Astrocyte of the spinal cord (primary cell): Measurements from ENCODE around the gene CD52.
"Not testable (repeated sequence)": the region's sequence is repeated elsewhere in the genome, so short reads cannot be mapped to it uniquely, and the experiment has no call there.

Experiments
- DNase-seq: peaks from one replicate; pipeline ENCODE4 v3.0.0; 2011; ENCODE audit warnings: low read depth, low spot score
- H3K4me3 ChIP-seq: 2 replicates; pipeline ENCODE4 v1.5.1; 2011; ENCODE audit warnings: low read depth, mild to moderate bottlenecking, low read length, moderate library complexity
- in situ Hi-C: cut with HindIII; loops from 2 replicates; pipeline ENCODE4 v1.10.0; 2017; ENCODE audit warnings: low sequenced_read_pairs
- TF ChIP-seq, protein P1 (sequence below): IDR thresholded peaks from 2 replicates; pipeline ENCODE4 v1.5.1; 2012; ENCODE audit warnings: low read depth, mild to moderate bottlenecking, low read length, inconsistent platforms

The CD52 gene

DNA sequence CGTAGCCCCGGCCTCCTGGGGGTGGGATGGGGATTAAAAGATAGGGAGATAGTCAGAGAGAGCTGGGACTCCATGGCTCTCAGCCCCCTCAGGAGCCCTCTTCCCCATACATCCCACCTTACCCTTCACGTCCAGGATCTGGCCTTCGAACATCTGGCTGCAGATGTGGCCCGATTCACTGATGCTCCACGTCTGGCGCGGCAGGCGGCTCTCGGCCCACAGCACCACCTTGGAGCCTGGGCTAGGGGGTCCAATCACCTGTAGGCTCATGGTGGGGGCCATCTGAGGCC is 4.2 kb downstream of the CD52 start:
- no peak overlapping the region for H3K4me3 ChIP-seq
- in situ Hi-C loops = no loop called here
- TF ChIP-seq, protein P1, sequence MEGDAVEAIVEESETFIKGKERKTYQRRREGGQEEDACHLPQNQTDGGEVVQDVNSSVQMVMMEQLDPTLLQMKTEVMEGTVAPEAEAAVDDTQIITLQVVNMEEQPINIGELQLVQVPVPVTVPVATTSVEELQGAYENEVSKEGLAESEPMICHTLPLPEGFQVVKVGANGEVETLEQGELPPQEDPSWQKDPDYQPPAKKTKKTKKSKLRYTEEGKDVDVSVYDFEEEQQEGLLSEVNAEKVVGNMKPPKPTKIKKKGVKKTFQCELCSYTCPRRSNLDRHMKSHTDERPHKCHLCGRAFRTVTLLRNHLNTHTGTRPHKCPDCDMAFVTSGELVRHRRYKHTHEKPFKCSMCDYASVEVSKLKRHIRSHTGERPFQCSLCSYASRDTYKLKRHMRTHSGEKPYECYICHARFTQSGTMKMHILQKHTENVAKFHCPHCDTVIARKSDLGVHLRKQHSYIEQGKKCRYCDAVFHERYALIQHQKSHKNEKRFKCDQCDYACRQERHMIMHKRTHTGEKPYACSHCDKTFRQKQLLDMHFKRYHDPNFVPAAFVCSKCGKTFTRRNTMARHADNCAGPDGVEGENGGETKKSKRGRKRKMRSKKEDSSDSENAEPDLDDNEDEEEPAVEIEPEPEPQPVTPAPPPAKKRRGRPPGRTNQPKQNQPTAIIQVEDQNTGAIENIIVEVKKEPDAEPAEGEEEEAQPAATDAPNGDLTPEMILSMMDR = no peak
- DNase-seq = no peak

DNA sequence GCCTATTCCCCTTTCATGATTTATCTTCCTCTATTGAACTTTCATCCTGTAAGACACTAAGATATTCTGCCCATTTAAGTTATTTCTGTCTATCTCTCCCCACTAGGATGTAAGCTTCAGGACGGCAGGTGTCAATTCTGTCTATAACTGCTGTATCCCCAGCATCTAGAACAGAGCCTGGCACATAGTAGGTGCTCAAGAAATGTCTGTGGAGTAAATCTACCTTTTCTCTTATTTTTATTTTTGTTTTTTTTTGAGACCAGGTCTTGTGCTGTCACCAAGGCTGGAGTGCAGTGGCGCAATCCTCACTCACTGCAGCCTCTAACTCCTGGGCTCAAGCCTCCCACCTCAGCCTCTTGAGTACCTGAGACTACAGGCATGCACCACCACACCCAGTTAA is 5.6 kb downstream of the CD52 start:
- no peak for DNase-seq
- TF ChIP-seq, protein P1 = no peak
- in situ Hi-C loops = no loop called here
- no peak overlapping the region for H3K4me3 ChIP-seq

DNA sequence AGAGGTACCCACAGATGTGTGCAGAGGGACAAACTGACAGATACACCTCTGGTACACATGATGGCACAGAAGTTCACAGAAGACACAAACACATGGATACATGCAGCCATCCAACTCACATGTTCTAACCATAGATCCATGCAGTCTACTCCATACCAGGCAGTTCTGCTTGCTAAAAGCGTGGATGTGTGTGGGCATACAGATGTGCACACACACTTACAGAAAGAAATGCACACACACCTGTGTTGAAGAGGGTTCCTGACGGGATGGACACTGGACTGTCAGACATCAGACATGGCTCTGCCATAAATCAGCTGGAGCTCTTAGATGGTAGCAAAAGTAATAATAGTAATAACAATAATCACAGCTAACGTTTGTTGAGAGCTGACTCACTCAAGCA is 6.8 kb downstream of the CD52 start:
- in situ Hi-C loops = no loop called here
- no peak overlapping the region for H3K4me3 ChIP-seq
- TF ChIP-seq, protein P1 = no peak
- no peak for DNase-seq

DNA sequence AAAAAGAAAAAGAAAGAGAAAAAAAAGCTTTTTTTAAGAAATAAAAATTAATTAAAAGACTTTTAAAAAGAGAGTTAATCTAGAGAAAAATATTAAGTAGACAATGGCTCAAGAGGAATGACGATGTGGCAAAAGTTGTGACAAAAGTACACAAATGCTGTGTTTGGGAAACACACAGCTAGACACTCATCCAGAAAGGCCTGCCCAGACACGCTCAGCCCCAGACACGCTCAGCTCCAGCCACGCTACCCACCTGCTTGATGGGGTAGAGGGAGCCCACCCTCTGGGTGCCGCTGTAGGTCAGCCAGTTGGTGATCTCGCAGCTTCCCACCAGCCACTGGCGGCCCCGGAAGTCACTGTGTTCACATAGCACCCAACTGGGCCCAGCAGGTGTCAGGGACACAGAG is 10.2 kb downstream of the CD52 start:
- in situ Hi-C loops = no loop called here
- TF ChIP-seq, protein P1 = no peak
- no peak overlapping the region for H3K4me3 ChIP-seq
- no peak for DNase-seq

DNA sequence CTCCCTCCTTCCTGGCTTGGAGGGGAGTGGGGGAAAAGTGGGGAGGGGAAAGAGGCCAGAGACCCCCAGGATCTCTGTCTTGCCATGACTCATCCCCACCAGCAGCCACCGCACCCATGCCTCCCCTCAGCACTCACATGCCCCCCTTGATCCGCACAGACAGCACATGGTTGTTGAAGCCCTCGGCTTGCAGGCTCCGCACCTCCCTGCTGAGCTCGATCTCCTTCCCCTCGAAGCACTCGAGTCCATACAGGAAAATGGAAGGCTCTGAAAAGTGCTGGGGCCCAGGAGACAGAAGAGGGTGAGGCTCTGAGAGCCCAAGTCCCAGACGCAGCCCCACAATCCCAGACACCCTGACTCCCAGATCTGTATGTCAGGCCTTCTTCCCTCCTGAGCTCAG is 10.8 kb downstream of the CD52 start:
- TF ChIP-seq, protein P1 = no peak
- no peak overlapping the region for H3K4me3 ChIP-seq

DNA sequence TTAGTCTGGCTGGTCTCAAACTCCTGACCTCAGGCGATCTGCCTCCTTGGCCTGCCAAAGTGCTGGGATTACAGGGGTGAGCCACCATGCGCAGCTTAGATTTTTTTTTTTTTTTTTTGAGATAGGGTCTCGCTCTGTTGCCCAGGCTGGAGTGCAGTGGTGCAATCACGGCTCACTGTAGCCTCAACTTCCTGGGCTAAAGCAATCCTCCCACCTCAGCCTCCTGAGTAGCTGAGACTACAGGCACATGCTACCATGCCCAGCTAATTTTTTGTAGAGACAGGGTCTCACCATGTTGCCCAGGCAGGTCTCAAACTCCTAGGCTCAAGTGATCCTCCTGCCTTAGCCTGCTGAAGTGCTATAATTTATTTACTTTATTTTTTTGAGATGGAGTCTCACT is 11.6 kb downstream of the CD52 start:
- DNase-seq, in situ Hi-C loops, H3K4me3 ChIP-seq: not testable (repeated sequence)

More for the DNA sequence above, 10.8 kb downstream of the CD52 start:
- in situ Hi-C loops = no loop called here
- no peak for DNase-seq

DNA sequence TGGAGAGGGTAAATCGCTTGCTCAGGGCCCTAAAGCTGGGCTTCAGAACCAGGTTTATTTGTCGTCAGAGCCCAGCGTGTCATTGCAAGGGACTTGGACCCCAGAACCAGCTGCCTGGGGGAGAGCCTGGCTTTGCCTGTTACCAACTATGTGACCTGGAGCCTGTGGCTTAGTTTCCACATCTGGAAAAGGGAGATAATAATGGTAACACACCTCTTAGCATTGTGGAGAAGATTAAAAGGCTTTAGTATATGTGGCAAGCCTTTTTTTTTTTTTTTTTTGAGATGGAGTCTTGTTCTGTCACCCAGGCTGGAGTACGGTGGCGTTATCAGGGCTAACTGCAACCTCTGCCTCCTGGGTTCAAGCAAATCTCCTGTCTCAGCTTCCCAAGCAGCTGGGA is 12.5 kb downstream of the CD52 start:
- in situ Hi-C loops = no loop called here
- TF ChIP-seq, protein P1 = no peak
- DNase-seq = no peak
- no peak overlapping the region for H3K4me3 ChIP-seq

DNA sequence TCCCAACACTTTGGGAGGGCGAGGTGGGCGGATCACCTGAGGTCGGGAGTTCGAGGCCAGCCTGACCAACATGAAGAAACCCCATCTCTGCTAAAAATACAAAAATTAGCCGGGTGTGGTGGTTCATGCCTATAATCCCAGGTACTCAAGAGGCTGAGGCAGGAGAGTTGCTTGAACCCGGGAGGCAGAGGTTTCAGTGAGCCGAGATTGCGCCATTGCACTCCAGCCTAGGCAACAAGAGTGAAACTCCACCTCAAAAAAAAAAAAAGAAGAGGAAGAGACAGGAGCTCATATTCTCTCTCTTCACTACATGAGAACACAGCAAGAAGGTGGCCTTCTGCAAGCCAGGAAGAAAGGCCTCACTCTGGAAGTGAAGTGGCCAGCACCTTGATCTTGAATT is 15.6 kb downstream of the CD52 start:
- in situ Hi-C loops, H3K4me3 ChIP-seq: not testable (repeated sequence)

More for the DNA sequence above, 15.6 kb downstream of the CD52 start:
- DNase-seq = not testable (repeated sequence)
